ENCODE results near the gene IL17REL.
"Not testable (repeated sequence)": the region's sequence is repeated elsewhere in the genome, so short reads cannot be mapped to it uniquely, and the experiment has no call there.

Gene IL17REL

GRCh38 chr22:50001388-50002231 lies 11.0 kb downstream of the IL17REL start:
- DNase-seq: peak; percentile 92

GRCh38 chr22:50000587-50001387 lies 11.8 kb downstream of the IL17REL start:
- no peak for DNase-seq

GRCh38 chr22:49999946-50000586 lies 12.5 kb downstream of the IL17REL start:
- DNase-seq: no peak

- peak; percentile 52 for DNase-seq
These were observed 13.3 kb downstream of the IL17REL start for GRCh38 chr22:49999063-49999945.

GRCh38 chr22:49998718-49999062 lies 13.9 kb downstream of the IL17REL start:
- DNase-seq: no peak

GRCh38 chr22:49997932-49998717 lies 14.4 kb downstream of the IL17REL start:
- no peak for DNase-seq

GRCh38 chr22:49997251-49997599 lies 15.3 kb downstream of the IL17REL start:
- no peak for DNase-seq

GRCh38 chr22:49996518-49997250 lies 15.9 kb downstream of the IL17REL start:
- no peak for DNase-seq

- DNase-seq: no peak
These were observed 16.4 kb downstream of the IL17REL start for GRCh38 chr22:49996119-49996517.

GRCh38 chr22:49995361-49996118 lies 17.0 kb downstream of the IL17REL start:
- no peak for DNase-seq

GRCh38 chr22:49995041-49995360 lies 17.6 kb downstream of the IL17REL start:
- DNase-seq: no peak

GRCh38 chr22:49994361-49995040 lies 18.1 kb downstream of the IL17REL start:
- no peak for DNase-seq

GRCh38 chr22:49993649-49994360 lies 18.8 kb downstream of the IL17REL start:
- no peak for DNase-seq

- DNase-seq: peak; percentile 86
These were observed 19.5 kb downstream of the IL17REL start for GRCh38 chr22:49992921-49993648.

- no peak for DNase-seq
These were observed 20.5 kb downstream of the IL17REL start for GRCh38 chr22:49991907-49992533.

GRCh38 chr22:49991167-49991566 lies 21.4 kb downstream of the IL17REL start:
- no peak for DNase-seq

GRCh38 chr22:49989826-49990225 lies 22.7 kb downstream of the IL17REL start:
- DNase-seq: not testable (repeated sequence)

- DNase-seq: no peak
These were observed 26.2 kb downstream of the IL17REL start for GRCh38 chr22:49986325-49986724.

Data from hematopoietic multipotent progenitor cell treated with erythropoietin and hydrocortisone succinate and interleukin-3 and kit ligand, for 6 days (in vitro differentiated cells).